NCI-H146 (cell line): Measurements from ENCODE around the gene TMEM132E.
"Not testable (repeated sequence)": the region's sequence is repeated elsewhere in the genome, so short reads cannot be mapped to it uniquely, and the experiment has no call there.

Experiments used
- DNase-seq: peaks from one replicate; lab custom pipeline; 2025; lab: John Stamatoyannopoulos, UW

TMEM132E gene

GRCh38 chr17:34579017-34579946 is at the start of gene TMEM132E:
Gene TMEM132E (plus strand): TSS chr17:34579582. CDS start chr17:34581077, 1,495 bp downstream.
- peak; percentile 8 for DNase-seq

- no peak for DNase-seq
These were observed 48.5 kb upstream of the TMEM132E start for GRCh38 chr17:34530918-34531317.

GRCh38 chr17:34532281-34533065 is 46.9 kb upstream of the TMEM132E start:
- DNase-seq = no peak

DNA sequence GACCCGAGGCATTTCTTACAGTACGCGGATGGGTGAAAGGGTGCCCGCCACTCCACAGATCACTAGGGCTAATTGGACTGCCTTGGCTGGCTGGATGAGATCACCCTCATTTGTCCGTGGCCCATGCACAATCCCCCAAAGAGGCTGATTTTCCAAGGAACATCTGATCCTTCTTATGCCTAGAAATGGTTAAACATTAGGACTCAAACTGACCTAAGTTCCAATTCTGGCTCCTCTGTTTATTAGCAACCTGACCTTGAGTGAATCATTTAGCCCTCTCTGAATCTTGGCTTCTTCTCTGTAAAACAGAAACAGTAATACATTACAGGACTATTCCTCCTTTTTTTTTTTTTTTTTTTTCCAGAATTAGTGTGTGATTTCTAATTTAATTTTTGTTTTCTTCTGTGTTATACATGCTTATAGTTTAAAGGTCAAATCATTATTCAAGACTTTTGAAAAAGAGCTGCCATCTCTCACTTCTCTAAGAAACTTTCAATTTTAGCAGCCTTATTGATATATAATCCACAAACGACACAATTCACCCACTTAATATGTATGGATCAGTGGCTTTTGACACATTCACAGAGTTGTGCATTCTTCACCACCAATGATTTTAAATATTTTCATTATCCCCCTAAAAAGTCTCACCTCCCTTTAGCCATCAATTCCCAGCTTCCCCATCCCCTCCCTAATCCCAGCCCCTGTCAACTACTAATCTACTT is 45.4 kb upstream of the TMEM132E start:
- DNase-seq = no peak

DNA sequence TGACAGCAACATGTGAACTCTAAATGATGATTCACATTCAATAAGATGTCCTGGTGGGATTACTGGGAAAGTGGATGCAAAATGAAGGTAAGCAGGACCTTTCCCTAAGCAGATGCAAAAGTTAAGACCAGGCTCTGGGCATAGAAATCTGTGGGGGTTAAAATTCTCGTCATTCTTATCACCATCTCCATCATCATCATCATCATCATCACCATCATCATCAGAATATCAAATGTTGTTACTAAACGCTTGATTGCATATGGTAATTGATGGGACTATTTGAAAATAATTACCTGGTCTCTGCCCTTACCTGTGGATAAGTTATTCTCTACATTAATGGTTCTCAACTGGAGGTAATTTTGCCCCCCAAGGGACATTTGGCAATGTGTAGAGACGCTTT is 41.9 kb upstream of the TMEM132E start:
- DNase-seq = no peak

- DNase-seq = not testable (repeated sequence)
These were observed 40.8 kb upstream of the TMEM132E start for GRCh38 chr17:34538582-34538981.

- no peak for DNase-seq
These were observed 39.5 kb upstream of the TMEM132E start for GRCh38 chr17:34539881-34540280.

DNA sequence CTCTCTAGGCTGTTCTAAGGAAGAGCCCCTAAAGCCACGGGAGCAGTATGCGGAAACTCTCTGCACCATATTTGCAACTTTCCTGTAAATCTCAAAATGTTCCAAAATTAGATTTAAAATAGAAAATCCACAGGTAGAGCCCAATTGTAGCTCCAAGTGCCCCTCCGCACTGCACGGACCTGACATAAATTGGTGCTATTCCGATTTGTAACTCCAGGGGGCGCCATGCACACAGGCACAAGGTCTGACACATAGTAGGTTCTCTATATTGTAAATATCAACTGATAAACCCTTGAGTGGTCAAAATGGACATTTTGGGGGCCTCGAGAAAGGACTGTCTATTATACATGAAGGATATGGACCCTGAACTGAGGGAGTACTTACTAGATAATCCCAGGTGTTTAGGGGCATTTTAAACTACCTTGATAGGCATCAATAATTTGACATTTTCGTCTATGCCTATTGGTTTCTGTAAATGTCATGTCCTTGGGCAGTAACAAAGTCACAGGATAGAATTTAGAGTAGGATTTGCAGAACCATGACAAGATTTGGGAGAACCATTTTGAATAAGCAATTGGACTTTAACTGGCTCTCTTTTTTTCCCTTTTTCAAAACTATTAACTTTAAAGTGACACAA is 36.6 kb upstream of the TMEM132E start:
- DNase-seq = no peak

GRCh38 chr17:34547453-34548063 is 31.8 kb upstream of the TMEM132E start:
- no peak for DNase-seq

GRCh38 chr17:34549966-34550365 is 29.4 kb upstream of the TMEM132E start:
- no peak for DNase-seq

GRCh38 chr17:34553907-34554306 is 25.5 kb upstream of the TMEM132E start:
- no peak for DNase-seq

DNA sequence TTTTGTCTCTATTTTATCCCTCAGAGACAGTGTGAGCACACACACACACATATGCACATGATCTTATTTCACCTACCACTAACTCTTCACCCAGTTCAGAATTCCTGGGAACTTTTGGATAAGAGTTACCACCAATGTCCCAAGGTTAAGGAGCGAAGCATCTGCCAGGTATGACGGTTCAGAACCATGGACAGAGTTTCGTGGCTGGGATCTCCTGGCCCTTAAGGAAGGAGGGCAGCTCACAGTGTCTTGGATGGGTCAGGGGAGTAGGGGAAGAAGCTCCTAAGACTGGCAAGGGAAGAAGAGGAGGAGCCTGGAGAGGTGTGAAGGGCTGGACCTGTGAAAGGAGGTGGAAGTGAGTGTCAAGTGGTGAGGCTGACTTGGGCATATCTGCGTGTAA is 23.0 kb upstream of the TMEM132E start:
- no peak for DNase-seq

DNA sequence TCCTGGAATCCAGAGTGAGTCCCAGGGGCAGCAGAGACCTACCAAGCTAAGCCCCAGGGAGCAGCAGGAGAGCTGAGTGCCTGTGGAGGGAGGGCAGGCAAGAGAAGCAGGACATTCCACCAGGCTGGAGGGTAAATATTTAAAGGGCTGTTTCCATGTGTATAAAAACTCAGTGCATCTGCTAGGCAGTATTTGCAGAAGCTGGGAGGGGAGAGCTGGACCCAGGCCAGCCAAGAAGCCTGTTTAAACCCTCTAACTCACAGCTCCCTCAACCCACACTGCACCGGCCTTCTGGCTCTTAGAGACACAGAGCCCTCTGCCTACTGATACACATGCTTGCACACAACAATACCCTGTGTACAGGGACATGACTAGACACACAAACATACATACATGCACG is 22.5 kb upstream of the TMEM132E start:
- no peak for DNase-seq

DNA sequence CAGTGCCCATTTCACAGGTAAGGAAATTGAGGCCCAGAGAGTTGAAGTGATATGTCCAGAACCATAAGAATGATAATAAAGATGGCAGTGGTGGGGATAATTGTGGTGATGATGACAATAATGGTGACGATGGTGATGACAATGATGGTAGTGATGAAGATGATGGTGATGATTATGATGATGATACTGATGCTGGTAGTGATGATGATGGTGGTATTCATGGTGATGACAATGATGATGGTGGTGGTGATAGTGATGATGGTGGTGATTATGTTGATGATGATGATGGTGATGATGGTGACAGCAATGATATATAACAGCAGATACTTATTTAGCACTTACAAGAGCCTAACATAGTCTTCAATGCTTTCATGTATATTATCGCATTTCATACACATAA is 18.1 kb upstream of the TMEM132E start:
- no peak for DNase-seq

GRCh38 chr17:34562387-34562786 is 17.0 kb upstream of the TMEM132E start:
- no peak for DNase-seq

GRCh38 chr17:34565713-34566112 is 13.7 kb upstream of the TMEM132E start:
- no peak for DNase-seq

DNA sequence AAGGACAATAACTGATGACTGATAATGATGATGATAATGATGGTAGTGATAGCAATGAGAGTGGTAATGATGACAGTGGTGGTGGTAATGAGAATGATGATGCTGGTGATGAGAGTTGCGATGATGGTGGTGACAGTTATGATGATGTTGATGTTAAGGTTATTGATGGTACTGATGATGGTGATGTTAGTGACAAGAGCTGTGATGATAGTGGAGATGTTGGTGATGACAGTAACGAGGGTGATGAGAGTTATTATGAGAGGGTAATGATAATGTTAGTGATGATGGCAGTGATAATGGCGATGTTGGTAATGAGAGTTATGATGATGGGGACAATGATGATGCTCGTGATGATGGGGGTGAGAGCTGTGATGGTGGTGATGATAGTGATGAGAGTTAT is 13.2 kb upstream of the TMEM132E start:
- no peak for DNase-seq

DNA sequence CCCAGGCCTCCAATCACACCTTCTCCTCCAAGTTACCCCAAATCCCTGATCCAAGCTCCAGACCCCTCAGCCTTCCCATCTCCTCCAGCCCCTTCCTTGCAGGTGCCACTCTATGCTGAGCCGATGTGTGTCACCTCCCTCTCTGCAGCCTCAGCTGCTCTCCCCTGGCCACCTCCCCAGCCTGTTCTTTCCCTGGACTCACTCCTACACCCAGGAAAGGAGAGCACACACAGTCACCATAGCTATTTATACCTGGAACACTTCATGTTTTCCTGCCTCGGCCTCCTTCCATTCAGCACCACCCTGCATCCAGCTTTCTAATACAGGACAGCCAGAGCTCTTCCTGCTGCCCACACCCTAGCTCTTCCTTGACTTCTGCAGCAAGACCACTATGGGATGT is 12.5 kb upstream of the TMEM132E start:
- no peak for DNase-seq

GRCh38 chr17:34567691-34568465 is 11.5 kb upstream of the TMEM132E start:
- no peak for DNase-seq

DNA sequence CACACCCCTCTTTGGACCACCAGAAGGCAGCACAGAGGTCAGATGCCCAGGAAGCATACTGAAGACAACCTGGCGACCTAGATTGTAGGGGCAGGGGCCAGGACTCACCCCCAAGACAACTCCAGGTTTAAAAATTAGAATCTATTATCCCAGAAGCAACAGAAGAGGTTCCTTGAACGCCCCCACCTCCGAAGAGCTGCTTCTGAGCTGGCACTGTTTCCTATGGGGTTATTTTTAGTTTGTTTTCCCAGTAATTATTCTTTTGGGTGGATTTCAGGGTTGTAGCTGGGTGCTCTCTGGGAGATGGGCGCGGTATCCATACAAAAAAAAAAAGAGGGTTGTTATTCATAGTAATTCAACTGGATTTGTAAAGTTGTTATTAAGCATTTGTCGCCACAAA is 10.4 kb upstream of the TMEM132E start:
- DNase-seq = no peak

DNA sequence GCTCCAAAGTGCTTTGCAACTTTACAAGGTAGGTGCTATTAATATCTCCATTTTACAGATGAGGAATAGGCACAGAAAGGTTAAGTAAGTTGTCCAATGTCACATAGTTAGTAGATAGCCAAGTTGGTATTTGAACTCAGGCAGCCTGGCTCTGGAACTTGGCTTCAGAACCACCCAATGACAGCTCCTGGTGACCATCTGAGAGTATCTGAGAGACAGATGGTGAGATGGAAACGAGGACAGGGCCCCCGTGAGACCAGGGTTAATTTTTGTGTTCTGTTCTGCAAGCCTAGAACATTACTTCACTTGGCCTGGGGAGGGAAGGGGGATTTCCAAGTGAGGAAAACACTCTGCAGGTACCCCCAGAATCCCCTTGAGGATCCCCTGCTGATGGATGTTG is 9.8 kb upstream of the TMEM132E start:
- no peak for DNase-seq
